ENCODE measurements around the gene DOC2A. TPM values are rescaled to one million over a fixed set of nuclear protein-coding genes. Genes with fewer than 3 reads are reported as not detected.

The DOC2A gene
- total and polyA plus RNA-seq, 9 of the 15 experiments (the other 6 are each of a cell fraction or from before 2014, with no cell fraction given), result 0.03 to 0.38 (median 0.28) TPM; not detected in 1

DNA sequence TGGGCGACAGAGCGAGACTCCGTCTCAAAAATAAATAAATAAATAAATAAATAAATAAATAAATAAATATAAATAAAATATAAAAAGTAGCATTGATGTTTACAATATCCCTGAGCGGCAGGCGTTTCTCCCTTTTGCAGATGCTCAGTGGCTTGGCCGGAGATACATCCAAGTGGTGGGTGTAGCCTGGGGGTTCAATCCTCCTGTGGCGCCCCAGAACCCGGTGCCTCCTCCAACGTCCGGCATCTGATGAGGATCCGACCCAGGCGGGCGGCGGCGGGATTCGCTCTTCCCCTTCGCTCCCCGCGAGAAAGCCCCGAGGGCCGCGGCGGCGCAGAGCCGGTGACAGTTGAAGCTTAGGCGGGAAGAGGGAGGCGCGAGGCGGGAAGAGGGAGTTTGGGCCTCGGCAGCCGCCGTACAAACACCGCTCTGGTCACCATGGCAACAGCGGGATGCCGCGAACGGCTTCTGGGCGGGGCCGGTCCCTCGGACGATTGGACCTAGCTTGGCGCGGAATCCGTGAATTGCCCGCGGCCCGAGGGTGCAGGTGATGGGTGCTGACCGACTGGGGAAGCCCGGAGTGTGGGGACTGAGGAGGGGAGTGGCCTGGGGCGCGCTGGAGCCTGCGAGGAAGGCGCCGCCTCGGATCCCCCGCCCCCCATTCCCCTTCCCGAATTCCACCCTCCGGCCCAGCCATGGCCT, 42.0 kb upstream of the DOC2A start (continued):
- no peak for TF ChIP-seq MCM5 (IDR thresholded peaks at IDR 0.05; ENCODE audit: low read depth)
- TF ChIP-seq CBX2 (IDR thresholded peaks at IDR 0.05; ENCODE audit: insufficient read depth, low read length, poor library complexity, severe bottlenecking), result no peak
- no peak for TF ChIP-seq ZFP1 (CRISPR knock-in tag; IDR thresholded peaks at IDR 0.05)
- TF ChIP-seq, protein P1, sequence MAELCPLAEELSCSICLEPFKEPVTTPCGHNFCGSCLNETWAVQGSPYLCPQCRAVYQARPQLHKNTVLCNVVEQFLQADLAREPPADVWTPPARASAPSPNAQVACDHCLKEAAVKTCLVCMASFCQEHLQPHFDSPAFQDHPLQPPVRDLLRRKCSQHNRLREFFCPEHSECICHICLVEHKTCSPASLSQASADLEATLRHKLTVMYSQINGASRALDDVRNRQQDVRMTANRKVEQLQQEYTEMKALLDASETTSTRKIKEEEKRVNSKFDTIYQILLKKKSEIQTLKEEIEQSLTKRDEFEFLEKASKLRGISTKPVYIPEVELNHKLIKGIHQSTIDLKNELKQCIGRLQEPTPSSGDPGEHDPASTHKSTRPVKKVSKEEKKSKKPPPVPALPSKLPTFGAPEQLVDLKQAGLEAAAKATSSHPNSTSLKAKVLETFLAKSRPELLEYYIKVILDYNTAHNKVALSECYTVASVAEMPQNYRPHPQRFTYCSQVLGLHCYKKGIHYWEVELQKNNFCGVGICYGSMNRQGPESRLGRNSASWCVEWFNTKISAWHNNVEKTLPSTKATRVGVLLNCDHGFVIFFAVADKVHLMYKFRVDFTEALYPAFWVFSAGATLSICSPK (IDR thresholded peaks at IDR 0.05; ENCODE audit: borderline replicate concordance), result no peak
- TF ChIP-seq, protein P2, sequence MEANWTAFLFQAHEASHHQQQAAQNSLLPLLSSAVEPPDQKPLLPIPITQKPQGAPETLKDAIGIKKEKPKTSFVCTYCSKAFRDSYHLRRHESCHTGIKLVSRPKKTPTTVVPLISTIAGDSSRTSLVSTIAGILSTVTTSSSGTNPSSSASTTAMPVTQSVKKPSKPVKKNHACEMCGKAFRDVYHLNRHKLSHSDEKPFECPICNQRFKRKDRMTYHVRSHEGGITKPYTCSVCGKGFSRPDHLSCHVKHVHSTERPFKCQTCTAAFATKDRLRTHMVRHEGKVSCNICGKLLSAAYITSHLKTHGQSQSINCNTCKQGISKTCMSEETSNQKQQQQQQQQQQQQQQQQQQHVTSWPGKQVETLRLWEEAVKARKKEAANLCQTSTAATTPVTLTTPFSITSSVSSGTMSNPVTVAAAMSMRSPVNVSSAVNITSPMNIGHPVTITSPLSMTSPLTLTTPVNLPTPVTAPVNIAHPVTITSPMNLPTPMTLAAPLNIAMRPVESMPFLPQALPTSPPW (CRISPR knock-in tag; IDR thresholded peaks at IDR 0.05), result peak; percentile 57
- TF ChIP-seq, protein P3, sequence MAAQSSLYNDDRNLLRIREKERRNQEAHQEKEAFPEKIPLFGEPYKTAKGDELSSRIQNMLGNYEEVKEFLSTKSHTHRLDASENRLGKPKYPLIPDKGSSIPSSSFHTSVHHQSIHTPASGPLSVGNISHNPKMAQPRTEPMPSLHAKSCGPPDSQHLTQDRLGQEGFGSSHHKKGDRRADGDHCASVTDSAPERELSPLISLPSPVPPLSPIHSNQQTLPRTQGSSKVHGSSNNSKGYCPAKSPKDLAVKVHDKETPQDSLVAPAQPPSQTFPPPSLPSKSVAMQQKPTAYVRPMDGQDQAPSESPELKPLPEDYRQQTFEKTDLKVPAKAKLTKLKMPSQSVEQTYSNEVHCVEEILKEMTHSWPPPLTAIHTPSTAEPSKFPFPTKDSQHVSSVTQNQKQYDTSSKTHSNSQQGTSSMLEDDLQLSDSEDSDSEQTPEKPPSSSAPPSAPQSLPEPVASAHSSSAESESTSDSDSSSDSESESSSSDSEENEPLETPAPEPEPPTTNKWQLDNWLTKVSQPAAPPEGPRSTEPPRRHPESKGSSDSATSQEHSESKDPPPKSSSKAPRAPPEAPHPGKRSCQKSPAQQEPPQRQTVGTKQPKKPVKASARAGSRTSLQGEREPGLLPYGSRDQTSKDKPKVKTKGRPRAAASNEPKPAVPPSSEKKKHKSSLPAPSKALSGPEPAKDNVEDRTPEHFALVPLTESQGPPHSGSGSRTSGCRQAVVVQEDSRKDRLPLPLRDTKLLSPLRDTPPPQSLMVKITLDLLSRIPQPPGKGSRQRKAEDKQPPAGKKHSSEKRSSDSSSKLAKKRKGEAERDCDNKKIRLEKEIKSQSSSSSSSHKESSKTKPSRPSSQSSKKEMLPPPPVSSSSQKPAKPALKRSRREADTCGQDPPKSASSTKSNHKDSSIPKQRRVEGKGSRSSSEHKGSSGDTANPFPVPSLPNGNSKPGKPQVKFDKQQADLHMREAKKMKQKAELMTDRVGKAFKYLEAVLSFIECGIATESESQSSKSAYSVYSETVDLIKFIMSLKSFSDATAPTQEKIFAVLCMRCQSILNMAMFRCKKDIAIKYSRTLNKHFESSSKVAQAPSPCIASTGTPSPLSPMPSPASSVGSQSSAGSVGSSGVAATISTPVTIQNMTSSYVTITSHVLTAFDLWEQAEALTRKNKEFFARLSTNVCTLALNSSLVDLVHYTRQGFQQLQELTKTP (IDR thresholded peaks at IDR 0.05; ENCODE audit: low read depth in 1 of 2, partially characterized antibody in 2 of 2), result peak in 1 of 2 experiments; percentile 64
- TF ChIP-seq ZNF583 (CRISPR knock-in tag; IDR thresholded peaks at IDR 0.05), result no peak
- TF ChIP-seq NR2C2 (CRISPR knock-in tag; IDR thresholded peaks at IDR 0.05), result peak; percentile 49; the same call in 1 of the 2 replicates
- no peak for TF ChIP-seq NR2C2 (tag; IDR thresholded peaks at IDR 0.05)
- no peak for TF ChIP-seq HNRNPL (IDR thresholded peaks at IDR 0.05; ENCODE audit: low read depth, low read length)
- TF ChIP-seq, protein P4, sequence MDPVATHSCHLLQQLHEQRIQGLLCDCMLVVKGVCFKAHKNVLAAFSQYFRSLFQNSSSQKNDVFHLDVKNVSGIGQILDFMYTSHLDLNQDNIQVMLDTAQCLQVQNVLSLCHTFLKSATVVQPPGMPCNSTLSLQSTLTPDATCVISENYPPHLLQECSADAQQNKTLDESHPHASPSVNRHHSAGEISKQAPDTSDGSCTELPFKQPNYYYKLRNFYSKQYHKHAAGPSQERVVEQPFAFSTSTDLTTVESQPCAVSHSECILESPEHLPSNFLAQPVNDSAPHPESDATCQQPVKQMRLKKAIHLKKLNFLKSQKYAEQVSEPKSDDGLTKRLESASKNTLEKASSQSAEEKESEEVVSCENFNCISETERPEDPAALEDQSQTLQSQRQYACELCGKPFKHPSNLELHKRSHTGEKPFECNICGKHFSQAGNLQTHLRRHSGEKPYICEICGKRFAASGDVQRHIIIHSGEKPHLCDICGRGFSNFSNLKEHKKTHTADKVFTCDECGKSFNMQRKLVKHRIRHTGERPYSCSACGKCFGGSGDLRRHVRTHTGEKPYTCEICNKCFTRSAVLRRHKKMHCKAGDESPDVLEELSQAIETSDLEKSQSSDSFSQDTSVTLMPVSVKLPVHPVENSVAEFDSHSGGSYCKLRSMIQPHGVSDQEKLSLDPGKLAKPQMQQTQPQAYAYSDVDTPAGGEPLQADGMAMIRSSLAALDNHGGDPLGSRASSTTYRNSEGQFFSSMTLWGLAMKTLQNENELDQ (CRISPR knock-in tag; IDR thresholded peaks at IDR 0.05; ENCODE audit: borderline replicate concordance), result no peak
- 0 out of 2 replicates have a peak, but pooled peaks have one; percentile 31 for TF ChIP-seq TRIM28 (IDR thresholded peaks at IDR 0.05)
- peak; percentile 59; the same call in 1 of the 2 replicates for TF ChIP-seq HDAC2 (IDR thresholded peaks at IDR 0.05)
- peak; percentile 93 for TF ChIP-seq FOXJ2 (tag; IDR thresholded peaks at IDR 0.05)
